ENCODE measurements around the gene TRAF3IP3.

The TRAF3IP3 gene

DNA sequence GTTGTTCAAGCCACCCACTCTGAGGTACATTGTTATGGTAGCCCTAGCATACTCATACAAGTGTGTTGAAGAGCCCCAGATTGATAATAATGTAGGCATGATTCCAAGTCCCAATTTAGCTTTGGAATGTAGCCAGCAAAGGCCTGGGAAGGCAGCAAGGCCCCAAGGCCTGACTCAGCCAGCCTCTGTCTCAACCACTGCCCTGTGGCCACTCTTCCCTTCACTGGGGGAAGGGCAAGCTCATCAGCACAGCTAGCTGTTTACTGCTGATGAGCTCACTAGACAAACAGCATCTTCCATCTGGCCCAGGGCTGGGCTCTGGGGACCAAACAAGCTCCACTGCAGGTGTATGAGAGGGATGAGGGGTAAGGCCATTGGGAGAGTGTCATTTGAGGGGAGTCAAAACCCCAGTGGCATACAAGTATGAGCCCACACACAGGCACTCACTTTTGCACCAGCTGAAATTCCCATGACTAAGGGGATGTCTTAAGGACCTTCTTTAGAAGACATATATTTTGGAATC, 52.3 kb downstream of the TRAF3IP3 start:
- H3K4me3 Mint-ChIP-seq = no peak overlapping the region
- H3K36me3 Mint-ChIP-seq (ENCODE audit: low read depth) = no peaks in the 10 kb centered on the region
- peaks cover 22% of the 10 kb centered on the region for H3K4me1 Mint-ChIP-seq (ENCODE audit: low read depth)
- H3K9me3 Mint-ChIP-seq = no peaks in the 10 kb centered on the region
- H3K27ac Mint-ChIP-seq = no peak overlapping the region
- H3K27me3 Mint-ChIP-seq = peaks cover 11% of the 10 kb centered on the region

DNA sequence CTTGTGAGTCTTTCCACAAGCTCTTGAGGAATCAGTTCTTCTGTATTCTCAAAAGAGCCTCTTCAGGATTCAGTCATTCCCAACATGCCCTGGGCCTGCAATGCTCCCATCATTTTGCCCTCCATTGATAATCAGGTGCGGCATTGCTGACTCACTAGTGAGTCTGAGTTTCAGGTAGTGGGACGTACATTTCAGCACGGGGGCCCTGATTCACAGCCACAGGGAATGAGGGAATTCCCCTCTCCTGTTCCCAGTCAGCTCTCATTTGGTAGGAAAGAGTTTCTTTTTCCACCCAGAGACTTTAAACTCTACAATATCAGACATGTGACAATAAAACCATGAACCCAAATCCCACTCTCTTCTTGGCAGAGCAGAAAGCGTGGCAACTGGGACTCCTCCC, 53.8 kb downstream of the TRAF3IP3 start:
- Mint-ChIP-seq H3K4me1 (ENCODE audit: low read depth) (peaks cover 17% of the 10 kb centered on the region), H3K9me3 (no peaks in the 10 kb centered on the region), H3K36me3 (ENCODE audit: low read depth) (no peaks in the 10 kb centered on the region), H3K4me3 (no peak overlapping the region), H3K27ac (no peak overlapping the region), H3K27me3 (peaks cover 2% of the 10 kb centered on the region)

DNA sequence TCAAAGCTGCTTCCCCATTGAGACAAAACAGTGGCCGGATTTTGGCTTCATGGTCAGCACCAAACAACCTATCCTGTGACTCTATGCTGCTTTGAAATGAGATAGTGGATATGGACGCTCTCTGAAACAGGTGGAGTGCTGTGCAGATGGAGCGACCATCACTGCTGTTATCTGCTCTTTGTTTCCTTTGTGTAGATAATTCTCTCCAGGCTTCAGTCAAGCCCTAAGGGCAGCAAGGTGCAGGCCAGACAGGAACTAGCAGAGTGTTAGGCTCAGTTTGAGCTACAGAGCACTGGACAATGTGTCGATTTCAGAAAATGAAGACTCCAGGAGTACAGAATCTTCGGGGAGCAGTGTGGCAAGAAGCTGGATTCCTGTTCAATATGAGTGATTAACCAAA, 54.9 kb downstream of the TRAF3IP3 start:
- H3K27ac Mint-ChIP-seq = no peak overlapping the region
- H3K36me3 Mint-ChIP-seq (ENCODE audit: low read depth) = no peaks in the 10 kb centered on the region
- no peaks in the 10 kb centered on the region for H3K27me3 Mint-ChIP-seq
- no peak overlapping the region for H3K4me3 Mint-ChIP-seq
- H3K9me3 Mint-ChIP-seq = no peaks in the 10 kb centered on the region
- peaks cover 23% of the 10 kb centered on the region for H3K4me1 Mint-ChIP-seq (ENCODE audit: low read depth)

DNA sequence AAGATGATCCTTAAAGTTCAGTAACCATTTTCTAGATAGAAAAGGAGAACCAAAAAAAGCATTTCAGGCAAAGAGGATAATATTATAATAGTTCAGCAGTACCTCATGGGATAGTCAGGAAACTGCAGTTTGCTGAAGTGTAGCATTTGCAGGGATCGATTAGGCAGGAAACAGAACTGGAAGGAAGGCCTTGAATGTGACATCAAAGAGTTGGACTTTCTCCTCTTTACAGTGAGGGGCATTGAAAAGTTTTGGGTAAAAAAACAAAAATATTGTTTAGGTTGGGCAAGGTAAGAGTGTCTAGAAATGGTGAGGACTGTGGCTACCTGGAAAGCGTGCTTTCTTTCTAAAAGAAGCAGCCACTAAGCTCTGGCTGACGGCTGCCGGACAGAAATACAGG, 58.0 kb downstream of the TRAF3IP3 start:
- Mint-ChIP-seq H3K27ac (no peak overlapping the region), H3K4me1 (ENCODE audit: low read depth) (peaks cover 29% of the 10 kb centered on the region), H3K36me3 (ENCODE audit: low read depth) (no peaks in the 10 kb centered on the region), H3K27me3 (peaks cover 4% of the 10 kb centered on the region), H3K4me3 (no peak overlapping the region), H3K9me3 (no peaks in the 10 kb centered on the region)

DNA sequence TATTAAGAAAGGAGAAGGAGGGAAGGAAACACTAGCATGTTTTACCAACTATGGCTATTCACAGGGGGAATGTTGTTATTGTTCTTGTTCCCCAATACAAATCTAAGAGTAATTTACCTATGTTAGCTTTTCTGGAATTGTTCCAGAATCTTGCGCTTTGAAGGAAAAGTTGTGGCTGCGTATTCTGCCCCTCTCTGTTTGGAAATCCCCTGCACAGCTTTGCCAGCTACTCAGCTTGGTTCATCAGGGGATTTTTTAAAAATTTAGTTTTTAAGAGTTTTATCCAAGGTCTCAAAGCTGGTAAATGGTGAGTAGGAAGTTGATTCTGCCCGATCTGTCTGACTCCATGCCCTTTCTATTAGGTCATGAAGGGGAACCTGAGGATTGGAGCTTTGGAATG, 59.6 kb downstream of the TRAF3IP3 start:
- peaks cover 22% of the 10 kb centered on the region for H3K4me1 Mint-ChIP-seq (ENCODE audit: low read depth)
- peaks cover 11% of the 10 kb centered on the region for H3K27me3 Mint-ChIP-seq
- peak overlapping the region; percentile 31 for H3K4me3 Mint-ChIP-seq
- H3K27ac Mint-ChIP-seq = peak overlapping the region; percentile 85
- H3K9me3 Mint-ChIP-seq = no peaks in the 10 kb centered on the region
- H3K36me3 Mint-ChIP-seq (ENCODE audit: low read depth) = no peaks in the 10 kb centered on the region

DNA sequence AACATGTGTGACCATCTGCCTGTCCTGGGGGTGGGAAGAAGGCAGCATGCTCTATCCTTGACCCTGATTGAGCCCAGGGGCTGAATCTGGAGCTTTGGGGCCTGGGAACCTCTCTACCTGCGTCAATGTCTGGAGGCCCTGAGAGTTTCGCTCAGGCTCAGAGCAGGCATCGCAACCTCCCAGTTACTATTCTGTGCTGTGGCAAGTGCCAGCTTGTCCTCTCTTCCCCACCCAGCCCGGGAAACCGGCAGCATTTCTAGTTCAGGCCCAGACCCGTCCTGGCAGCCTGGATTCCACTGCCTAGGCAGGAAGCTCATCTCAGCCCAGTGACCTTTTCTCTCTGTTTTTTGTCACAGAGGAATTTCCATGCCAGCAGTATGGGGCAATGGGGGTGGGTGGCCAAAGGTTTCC, 60.1 kb downstream of the TRAF3IP3 start:
- peaks cover 22% of the 10 kb centered on the region for H3K4me1 Mint-ChIP-seq (ENCODE audit: low read depth)
- peak overlapping the region; percentile 85 for H3K27ac Mint-ChIP-seq
- H3K36me3 Mint-ChIP-seq (ENCODE audit: low read depth) = no peaks in the 10 kb centered on the region
- H3K27me3 Mint-ChIP-seq = peaks cover 16% of the 10 kb centered on the region
- H3K4me3 Mint-ChIP-seq = peak overlapping the region; percentile 31
- no peaks in the 10 kb centered on the region for H3K9me3 Mint-ChIP-seq

DNA sequence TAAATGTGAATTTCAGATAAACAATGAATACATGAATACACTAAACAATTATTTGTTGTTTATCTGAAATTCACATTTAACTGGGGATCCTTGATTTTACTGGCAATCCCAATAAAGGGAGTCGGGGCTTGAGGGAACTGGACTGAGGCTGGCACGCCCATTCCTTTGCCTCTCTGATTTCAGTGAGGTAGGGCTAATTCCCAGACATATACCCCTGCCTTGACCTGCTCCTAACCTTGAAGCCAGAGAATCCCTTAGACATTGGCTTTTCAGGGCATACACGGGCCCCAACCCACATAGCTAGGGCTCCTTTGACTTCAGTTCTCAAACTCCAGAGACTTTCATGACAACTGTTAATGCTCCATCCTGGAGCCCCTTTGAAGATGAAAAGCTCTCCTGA, 61.1 kb downstream of the TRAF3IP3 start:
- H3K4me3 Mint-ChIP-seq = no peak overlapping the region
- peaks cover 22% of the 10 kb centered on the region for H3K4me1 Mint-ChIP-seq (ENCODE audit: low read depth)
- no peaks in the 10 kb centered on the region for H3K9me3 Mint-ChIP-seq
- no peaks in the 10 kb centered on the region for H3K36me3 Mint-ChIP-seq (ENCODE audit: low read depth)
- H3K27ac Mint-ChIP-seq = peak overlapping the region; percentile 36
- H3K27me3 Mint-ChIP-seq = peaks cover 23% of the 10 kb centered on the region

DNA sequence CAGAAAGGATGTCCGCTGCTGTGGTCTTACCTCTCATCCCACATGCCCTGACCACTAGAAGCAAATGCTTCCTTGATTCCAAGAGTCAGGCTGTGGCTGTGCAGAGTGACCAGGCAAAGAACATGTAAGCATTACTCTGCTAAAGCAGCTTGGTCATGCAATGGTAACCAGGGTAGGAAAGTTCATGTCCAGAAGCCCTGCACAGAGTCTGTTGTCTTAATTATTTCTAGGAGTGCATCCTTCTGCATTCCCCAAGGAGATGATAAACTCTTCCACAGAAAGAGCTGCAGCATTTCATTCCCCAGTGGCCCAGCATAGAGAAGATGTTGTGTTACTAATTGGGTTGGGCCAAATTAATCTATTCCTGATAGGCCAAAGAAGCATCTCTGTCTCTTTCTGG, 61.8 kb downstream of the TRAF3IP3 start:
- H3K9me3 Mint-ChIP-seq = no peaks in the 10 kb centered on the region
- no peak overlapping the region for H3K4me3 Mint-ChIP-seq
- H3K27ac Mint-ChIP-seq = no peak overlapping the region
- peaks cover 26% of the 10 kb centered on the region for H3K27me3 Mint-ChIP-seq
- peaks cover 24% of the 10 kb centered on the region for H3K4me1 Mint-ChIP-seq (ENCODE audit: low read depth)
- no peaks in the 10 kb centered on the region for H3K36me3 Mint-ChIP-seq (ENCODE audit: low read depth)

DNA sequence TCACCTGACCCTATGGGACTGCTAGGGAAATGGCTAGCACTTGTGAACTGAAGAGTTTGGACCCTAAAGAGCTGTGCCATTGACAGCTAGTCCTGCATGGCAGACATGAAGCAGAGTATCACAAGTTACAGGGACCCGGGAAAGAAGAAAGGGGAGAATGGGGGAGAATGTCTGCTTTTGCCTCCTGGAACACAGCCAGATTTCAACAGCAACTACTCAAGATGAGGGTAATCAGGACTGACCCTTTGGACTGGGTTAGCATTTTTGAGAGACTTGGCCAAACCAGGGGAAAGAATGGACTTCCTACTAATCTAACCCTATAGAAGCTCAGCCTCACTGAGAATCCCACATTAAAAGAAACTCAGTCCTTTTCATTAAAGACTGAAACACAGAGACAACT, 63.2 kb downstream of the TRAF3IP3 start:
- Mint-ChIP-seq H3K27me3 (peaks cover 30% of the 10 kb centered on the region), H3K4me3 (no peak overlapping the region), H3K4me1 (ENCODE audit: low read depth) (peaks cover 33% of the 10 kb centered on the region)

DNA sequence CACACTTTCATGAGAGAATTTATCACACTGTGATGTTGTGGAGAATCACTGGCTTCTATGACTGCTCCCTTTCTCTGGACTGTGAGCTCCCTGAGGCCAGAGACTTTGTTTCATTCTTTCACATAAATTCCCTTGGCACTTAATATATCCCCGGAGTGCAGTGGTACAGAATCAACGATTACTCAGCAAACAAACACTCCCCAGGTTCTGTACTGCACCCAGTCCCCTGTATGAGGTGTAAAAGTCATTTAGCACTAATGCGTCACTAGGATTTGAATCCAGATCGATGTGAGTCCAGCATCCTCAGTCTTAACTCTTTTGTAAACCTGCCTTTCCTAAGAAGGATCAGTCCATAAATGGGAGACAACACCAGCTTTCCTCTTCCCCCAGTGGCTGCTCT, 65.1 kb downstream of the TRAF3IP3 start:
- H3K36me3 Mint-ChIP-seq (ENCODE audit: low read depth) = no peaks in the 10 kb centered on the region

More for the DNA sequence above, 63.2 kb downstream of the TRAF3IP3 start:
- Mint-ChIP-seq H3K27ac (no peak overlapping the region), H3K9me3 (no peaks in the 10 kb centered on the region), H3K36me3 (ENCODE audit: low read depth) (no peaks in the 10 kb centered on the region)

DNA sequence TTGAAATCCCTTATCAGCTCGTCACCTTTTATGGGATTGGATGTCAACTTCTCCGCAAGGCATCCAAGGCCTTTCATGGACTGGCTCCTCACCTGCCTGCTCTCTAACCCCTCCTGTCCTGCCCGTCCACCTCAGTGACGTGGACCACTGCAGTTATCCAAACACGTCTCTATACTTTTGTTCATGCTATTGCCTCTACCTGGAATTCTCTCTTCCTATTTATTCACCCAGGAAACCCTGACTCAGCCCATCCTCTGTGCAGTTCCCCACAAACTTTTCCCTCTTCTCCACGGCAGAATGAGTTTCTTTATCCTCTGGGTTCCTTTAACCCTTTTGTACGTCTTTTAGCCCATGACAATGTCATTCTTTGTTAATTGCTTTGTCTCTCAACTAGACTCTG, 66.9 kb downstream of the TRAF3IP3 start:
- Mint-ChIP-seq H3K4me3 (no peak overlapping the region), H3K36me3 (ENCODE audit: low read depth) (no peaks in the 10 kb centered on the region), H3K27ac (no peak overlapping the region), H3K9me3 (no peaks in the 10 kb centered on the region), H3K4me1 (ENCODE audit: low read depth) (peaks cover 22% of the 10 kb centered on the region), H3K27me3 (peaks cover 30% of the 10 kb centered on the region)

More for the DNA sequence above, 65.1 kb downstream of the TRAF3IP3 start:
- Mint-ChIP-seq H3K4me1 (ENCODE audit: low read depth) (peaks cover 24% of the 10 kb centered on the region), H3K27me3 (peaks cover 30% of the 10 kb centered on the region), H3K4me3 (no peak overlapping the region), H3K27ac (no peak overlapping the region), H3K9me3 (no peaks in the 10 kb centered on the region)

DNA sequence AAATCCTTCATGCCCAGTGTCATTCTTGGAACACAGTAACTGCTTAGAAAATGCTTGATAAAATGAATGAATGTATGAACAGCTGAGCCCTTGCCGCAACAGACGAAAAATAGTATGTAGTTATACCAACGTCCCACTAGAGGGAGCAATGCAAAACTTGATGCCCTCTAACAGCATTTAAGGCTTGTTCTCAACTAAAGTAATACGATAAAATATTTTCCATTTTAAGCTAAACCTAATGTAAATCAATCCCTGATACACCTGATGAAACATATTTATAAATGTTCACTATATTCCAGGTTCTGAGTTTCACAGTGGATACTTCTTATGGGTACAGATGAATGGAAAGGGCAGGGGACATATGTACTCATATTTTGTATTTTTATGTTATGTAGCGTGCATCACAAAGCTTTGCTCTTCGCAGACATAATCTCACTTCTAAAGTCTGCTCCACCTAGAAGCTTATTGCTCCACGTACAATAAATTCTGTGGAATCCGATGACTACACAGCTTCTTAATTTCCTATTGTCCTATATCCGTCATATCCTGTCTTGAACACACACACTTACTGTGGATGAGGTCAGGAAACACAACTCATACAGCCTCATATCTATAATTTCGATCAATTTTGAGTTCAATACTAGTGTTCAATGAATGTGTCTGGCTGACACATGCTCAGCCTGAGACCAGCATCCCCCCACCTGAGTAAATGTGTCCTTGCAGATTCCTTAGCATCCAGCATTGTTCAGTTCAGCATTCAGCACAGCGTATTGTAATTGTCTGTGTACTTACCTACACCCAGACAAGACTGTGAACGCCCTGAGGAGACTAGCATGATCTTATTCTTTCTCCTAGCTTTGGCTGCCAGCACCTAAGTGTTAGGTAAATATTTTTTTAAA, 67.5 kb downstream of the TRAF3IP3 start:
- H3K9me3 Mint-ChIP-seq = no peaks in the 10 kb centered on the region
- no peaks in the 10 kb centered on the region for H3K36me3 Mint-ChIP-seq (ENCODE audit: low read depth)
- peak overlapping the region; percentile 12 for H3K27ac Mint-ChIP-seq
- H3K4me3 Mint-ChIP-seq = no peak overlapping the region
- peaks cover 27% of the 10 kb centered on the region for H3K4me1 Mint-ChIP-seq (ENCODE audit: low read depth)
- H3K27me3 Mint-ChIP-seq = peaks cover 30% of the 10 kb centered on the region

DNA sequence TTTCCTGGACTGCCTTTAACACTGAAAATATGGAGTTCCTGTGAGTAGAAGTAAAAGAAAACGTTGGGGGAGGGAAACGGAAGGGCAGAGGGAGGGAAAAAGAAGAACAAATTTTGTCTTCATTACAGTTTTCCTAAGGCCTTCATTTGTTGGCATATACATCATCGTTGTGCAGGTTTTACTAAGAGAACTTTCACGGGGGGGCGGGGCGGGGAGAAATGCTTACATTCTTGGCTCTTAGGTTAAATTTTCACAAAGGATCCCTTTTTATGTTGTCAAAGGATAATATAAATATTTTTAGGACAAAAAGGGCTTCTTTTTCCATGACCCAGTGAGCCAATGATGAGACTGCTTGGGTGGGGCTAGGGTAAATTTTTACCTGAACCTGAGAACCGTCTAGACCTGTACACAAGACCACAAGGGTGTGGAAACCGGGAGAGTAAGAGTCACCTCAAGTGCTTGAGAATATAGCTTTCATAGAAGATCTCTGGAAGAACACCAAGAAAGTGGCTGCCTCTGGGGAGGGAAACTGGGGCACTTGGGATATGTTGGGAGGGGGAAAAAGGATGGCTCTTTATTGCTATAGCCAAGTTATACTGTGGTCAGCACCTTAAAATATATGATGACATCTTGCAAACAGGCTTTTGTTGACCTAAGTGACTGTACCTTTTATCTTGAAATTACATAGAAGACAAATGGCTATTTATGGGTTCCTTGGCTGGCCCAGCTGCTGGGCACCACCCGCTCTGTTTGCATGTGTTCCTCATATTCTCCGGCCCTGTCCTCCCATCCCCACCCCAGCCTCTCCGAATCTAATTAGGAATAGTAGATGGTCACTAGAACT, 70.0 kb downstream of the TRAF3IP3 start:
- H3K9me3 Mint-ChIP-seq = no peaks in the 10 kb centered on the region
- no peak overlapping the region for H3K27ac Mint-ChIP-seq
- no peak overlapping the region for H3K4me3 Mint-ChIP-seq
- peaks cover 16% of the 10 kb centered on the region for H3K27me3 Mint-ChIP-seq
- peaks cover 46% of the 10 kb centered on the region for H3K4me1 Mint-ChIP-seq (ENCODE audit: low read depth)
- peaks cover 15% of the 10 kb centered on the region for H3K36me3 Mint-ChIP-seq (ENCODE audit: low read depth)

DNA sequence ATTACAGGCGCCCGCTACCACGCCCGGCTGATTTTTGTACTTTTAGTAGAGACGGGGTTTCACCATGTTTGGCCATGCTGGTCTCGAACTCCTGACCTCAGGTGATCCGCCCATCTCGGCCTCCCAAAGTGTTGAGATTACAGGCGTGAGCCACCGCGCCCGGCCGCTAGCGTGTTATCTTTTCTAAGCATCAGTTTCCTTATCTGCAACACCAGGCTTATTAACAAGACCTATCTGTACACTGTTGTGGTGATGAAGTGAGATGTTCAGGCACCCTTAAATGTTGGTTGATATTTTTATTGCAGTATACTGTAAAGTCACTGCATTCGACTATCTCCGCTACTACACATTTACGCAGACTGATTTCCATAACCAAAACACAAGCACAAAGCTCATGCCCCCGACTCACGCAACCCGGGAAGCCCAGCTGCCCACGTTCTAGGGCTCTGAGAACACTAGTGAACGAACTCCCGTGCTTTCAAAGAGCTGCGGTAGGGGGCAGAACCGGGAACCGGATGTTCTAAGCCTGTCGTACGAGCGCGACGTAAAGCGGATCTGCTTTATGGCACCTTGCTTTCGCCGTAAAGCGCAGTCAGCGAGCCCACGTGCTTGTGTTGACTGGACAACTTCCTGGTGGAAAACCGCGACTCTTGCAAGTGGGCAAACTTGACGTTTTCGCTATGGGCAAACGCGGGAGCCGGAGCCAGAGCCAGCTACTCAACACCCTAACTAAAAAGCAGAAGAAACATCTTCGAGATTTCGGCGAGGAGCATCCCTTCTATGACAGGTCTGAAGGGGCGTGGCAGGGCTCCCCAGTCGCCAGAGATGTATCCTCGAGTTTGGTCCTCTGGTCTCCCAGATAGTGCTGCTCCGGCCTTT, 71.8 kb downstream of the TRAF3IP3 start, which contains the start of gene UTP25:
Gene UTP25, plus strand, starts transcription at position 589 of the 879 bp plus-strand sequence. Its CDS starts 92 bp downstream, at position 681.
- Mint-ChIP-seq H3K4me1 (ENCODE audit: low read depth) (peaks cover 54% of the 10 kb centered on the region), H3K36me3 (ENCODE audit: low read depth) (peaks cover 32% of the 10 kb centered on the region), H3K9me3 (no peaks in the 10 kb centered on the region), H3K27ac (peak within 1 kb of the TSS; percentile 93), H3K27me3 (peaks cover 5% of the 10 kb centered on the region), H3K4me3 (peak within 1 kb of the TSS; percentile 86)

Data from stimulated activated naive CD8-positive, alpha-beta T cell treated with anti-CD3 and anti-CD28 coated beads, Interleukin-15, Interleukin-2, amounts not matched to agents 100 ng/mL and 50 ng/mL, for 24 hours (primary cell).